ENCODE results near the gene RRP8.

The RRP8 gene

GRCh38 chr11:6578134-6578533, 25.3 kb downstream of the RRP8 start:
- Histone ChIP-seq H3K27ac (replicated peaks) (no peak overlapping the region), H3K27me3 (ENCODE audit: insufficient read depth, poor library complexity, severe bottlenecking) (no peaks in the 10 kb centered on the region), H3K4me3 (replicated peaks; ENCODE audit: insufficient read depth, low read length) (no peak overlapping the region)
- TF ChIP-seq GABPA (IDR thresholded peaks at IDR 0.05; ENCODE audit: low read depth), result no peak
- no peak for TF ChIP-seq CTCF (IDR thresholded peaks at IDR 0.05; ENCODE audit: insufficient read depth, low read length)
- no peak for TF ChIP-seq POLR2AphosphoS5 (IDR thresholded peaks at IDR 0.05; ENCODE audit: low read depth)
- TF ChIP-seq SPI1 (IDR thresholded peaks at IDR 0.05; ENCODE audit: borderline replicate concordance, low read depth), result no peak
- no peak for TF ChIP-seq REST (IDR thresholded peaks at IDR 0.05; ENCODE audit: insufficient replicate concordance, low read depth)
- DNase-seq (ENCODE audit: low read depth in 1 of 2, low spot score in 1 of 2), result no peak

GRCh38 chr11:6576471-6577373, 26.7 kb downstream of the RRP8 start:
- peak; percentile 17 to 45 for DNase-seq (ENCODE audit: low read depth in 1 of 2, low spot score in 1 of 2)
- no peak overlapping the region for H3K4me3 ChIP-seq (replicated peaks; ENCODE audit: insufficient read depth, low read length)
- no peak overlapping the region for H3K27ac ChIP-seq (replicated peaks)
- no peaks in the 10 kb centered on the region for H3K27me3 ChIP-seq (ENCODE audit: insufficient read depth, poor library complexity, severe bottlenecking)
- TF ChIP-seq SPI1 (IDR thresholded peaks at IDR 0.05; ENCODE audit: borderline replicate concordance, low read depth), result no peak

GRCh38 chr11:6574816-6575715, 28.4 kb downstream of the RRP8 start:
- no peak for DNase-seq (ENCODE audit: low read depth in 1 of 2, low spot score in 1 of 2)
- Histone ChIP-seq H3K27ac (replicated peaks) (no peak overlapping the region), H3K27me3 (ENCODE audit: insufficient read depth, poor library complexity, severe bottlenecking) (no peaks in the 10 kb centered on the region), H3K4me3 (replicated peaks; ENCODE audit: insufficient read depth, low read length) (no peak overlapping the region)
- TF ChIP-seq GABPA (IDR thresholded peaks at IDR 0.05; ENCODE audit: low read depth) (no peak), CTCF (IDR thresholded peaks at IDR 0.05; ENCODE audit: insufficient read depth, low read length) (no peak), REST (IDR thresholded peaks at IDR 0.05; ENCODE audit: insufficient replicate concordance, low read depth) (no peak), POLR2AphosphoS5 (IDR thresholded peaks at IDR 0.05; ENCODE audit: low read depth) (no peak), SPI1 (IDR thresholded peaks at IDR 0.05; ENCODE audit: borderline replicate concordance, low read depth) (no peak)

GRCh38 chr11:6572215-6572614, 31.2 kb downstream of the RRP8 start:
- TF ChIP-seq GABPA (IDR thresholded peaks at IDR 0.05; ENCODE audit: low read depth) (no peak), POLR2AphosphoS5 (IDR thresholded peaks at IDR 0.05; ENCODE audit: low read depth) (no peak), CTCF (IDR thresholded peaks at IDR 0.05; ENCODE audit: insufficient read depth, low read length) (no peak), REST (IDR thresholded peaks at IDR 0.05; ENCODE audit: insufficient replicate concordance, low read depth) (no peak), SPI1 (IDR thresholded peaks at IDR 0.05; ENCODE audit: borderline replicate concordance, low read depth) (no peak)
- no peaks in the 10 kb centered on the region for H3K27me3 ChIP-seq (ENCODE audit: insufficient read depth, poor library complexity, severe bottlenecking)
- H3K27ac ChIP-seq (replicated peaks), result no peak overlapping the region
- DNase-seq (ENCODE audit: low read depth in 1 of 2, low spot score in 1 of 2), result no peak
- H3K4me3 ChIP-seq (replicated peaks; ENCODE audit: insufficient read depth, low read length), result no peak overlapping the region

Measured in HL-60 (cell line).